WERI-Rb-1 (cell line): ENCODE measurements around the gene BATF2.
"Not testable (repeated sequence)": the region's sequence is repeated elsewhere in the genome, so short reads cannot be mapped to it uniquely, and the experiment has no call there.

Experiments
- DNase-seq: peaks from one replicate; pipeline ENCODE4 v3.0.0-alpha.2; 2020
- H3K27ac ChIP-seq: fragments of 250-450 bp; sonication (Bioruptor Pico); 2 replicates; pipeline ENCODE4 v1.5.1; 2020; ENCODE audit warnings: mild to moderate bottlenecking, moderate library complexity
- H3K27me3 ChIP-seq: fragments of 250-450 bp; sonication (Bioruptor Pico); 2 replicates; pipeline ENCODE4 v1.5.1; 2021; ENCODE audit warnings: mild to moderate bottlenecking, low read depth, moderate library complexity; ENCODE audit not compliant: insufficient read depth, severe bottlenecking
- H3K36me3 ChIP-seq: fragments of 250-450 bp; sonication (Bioruptor Pico); 2 replicates; pipeline ENCODE4 v1.5.1; 2020; ENCODE audit warnings: mild to moderate bottlenecking, moderate library complexity
- H3K4me3 ChIP-seq: 2 replicates; pipeline ENCODE4 v1.5.1; 2011; ENCODE audit warnings: low read depth, mild to moderate bottlenecking, control low read depth, low read length
- H3K9me3 ChIP-seq: fragments of 250-450 bp; sonication (Bioruptor Pico); 2 replicates; pipeline ENCODE4 v1.5.1; 2021; ENCODE audit warnings: mild to moderate bottlenecking, moderate library complexity; ENCODE audit not compliant: severe bottlenecking
- TF ChIP-seq, protein P1 (sequence below): IDR thresholded peaks from 2 replicates; pipeline ENCODE4 v1.5.1; 2011; ENCODE audit warnings: low read depth, mild to moderate bottlenecking, control low read depth, inconsistent platforms, low read length

Gene BATF2

DNA sequence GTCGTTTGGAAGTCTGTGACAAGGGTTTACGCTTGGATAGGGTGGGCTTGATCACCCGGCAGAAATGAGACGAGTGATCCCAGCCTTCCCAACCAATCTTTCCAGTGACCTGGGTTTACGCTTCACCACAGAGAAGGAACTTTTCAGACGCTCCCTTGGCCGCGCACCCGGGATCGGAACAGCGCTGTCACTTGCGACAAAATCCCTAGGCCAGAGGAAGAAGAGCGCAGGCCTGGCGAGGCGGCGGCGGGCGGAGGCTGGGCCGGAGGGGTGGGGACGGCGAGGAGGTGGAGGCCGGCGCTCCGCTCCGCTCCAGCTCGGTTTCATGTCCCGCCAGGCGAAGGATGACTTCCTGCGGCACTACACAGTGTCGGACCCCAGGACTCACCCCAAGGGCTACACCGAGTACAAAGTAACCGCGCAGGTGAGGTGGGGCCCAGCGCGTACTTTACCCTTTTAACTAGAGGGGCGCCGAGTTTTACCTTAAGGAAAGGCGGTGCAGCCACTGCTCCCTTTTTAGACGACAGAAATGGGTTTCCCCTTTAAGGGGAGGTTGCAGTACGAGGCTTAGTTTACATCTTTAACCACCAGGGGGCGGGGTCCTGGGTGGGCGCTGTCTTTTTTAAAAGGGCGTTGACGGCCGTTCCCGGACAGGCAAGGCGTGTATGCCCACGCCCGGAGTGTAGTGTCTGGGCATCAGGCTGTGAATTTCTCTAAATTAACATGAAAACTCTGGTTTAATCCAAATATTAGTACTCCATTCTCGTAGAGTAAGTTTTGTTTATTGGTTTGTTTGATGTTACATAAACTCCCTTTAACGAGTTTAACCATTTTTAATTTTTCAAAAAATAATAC is 30.7 kb upstream of the BATF2 start, which contains the start of gene SNX15:
SNX15 (plus strand) TSS at position 227 of the 855 bp plus-strand sequence; CDS start at position 326, 99 bp downstream.
- no peaks in the 10 kb centered on the region for H3K27me3 ChIP-seq

DNA sequence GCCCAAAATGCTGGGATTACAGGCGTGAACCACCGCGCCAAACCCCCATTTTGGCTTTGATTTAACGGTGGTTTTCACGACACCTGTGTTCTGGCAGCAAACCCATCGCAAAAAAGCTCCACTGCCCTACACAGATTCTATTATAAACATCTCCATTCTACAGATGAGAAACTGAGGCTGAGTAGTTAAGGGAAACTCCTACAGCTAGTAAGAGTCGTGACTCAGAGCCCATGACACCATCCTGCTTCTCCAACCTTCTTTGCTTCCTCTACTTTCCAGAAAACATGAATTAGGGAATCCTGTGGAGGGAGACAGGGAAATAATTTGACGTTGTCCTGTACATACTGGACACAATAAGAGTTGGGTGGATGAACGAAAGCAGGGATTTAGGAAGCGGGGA is 30.0 kb upstream of the BATF2 start:
- DNase-seq = no peak
- H3K27ac ChIP-seq = peak overlapping the region; percentile 95
- H3K36me3 ChIP-seq = peaks cover 6% of the 10 kb centered on the region
- H3K4me3 ChIP-seq = peak overlapping the region; percentile 67
- H3K9me3 ChIP-seq = no peaks in the 10 kb centered on the region
- TF ChIP-seq, protein P1, sequence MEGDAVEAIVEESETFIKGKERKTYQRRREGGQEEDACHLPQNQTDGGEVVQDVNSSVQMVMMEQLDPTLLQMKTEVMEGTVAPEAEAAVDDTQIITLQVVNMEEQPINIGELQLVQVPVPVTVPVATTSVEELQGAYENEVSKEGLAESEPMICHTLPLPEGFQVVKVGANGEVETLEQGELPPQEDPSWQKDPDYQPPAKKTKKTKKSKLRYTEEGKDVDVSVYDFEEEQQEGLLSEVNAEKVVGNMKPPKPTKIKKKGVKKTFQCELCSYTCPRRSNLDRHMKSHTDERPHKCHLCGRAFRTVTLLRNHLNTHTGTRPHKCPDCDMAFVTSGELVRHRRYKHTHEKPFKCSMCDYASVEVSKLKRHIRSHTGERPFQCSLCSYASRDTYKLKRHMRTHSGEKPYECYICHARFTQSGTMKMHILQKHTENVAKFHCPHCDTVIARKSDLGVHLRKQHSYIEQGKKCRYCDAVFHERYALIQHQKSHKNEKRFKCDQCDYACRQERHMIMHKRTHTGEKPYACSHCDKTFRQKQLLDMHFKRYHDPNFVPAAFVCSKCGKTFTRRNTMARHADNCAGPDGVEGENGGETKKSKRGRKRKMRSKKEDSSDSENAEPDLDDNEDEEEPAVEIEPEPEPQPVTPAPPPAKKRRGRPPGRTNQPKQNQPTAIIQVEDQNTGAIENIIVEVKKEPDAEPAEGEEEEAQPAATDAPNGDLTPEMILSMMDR = no peak
- H3K27me3 ChIP-seq = no peaks in the 10 kb centered on the region

More for the DNA sequence above, 30.7 kb upstream of the BATF2 start, which contains the start of gene SNX15:
- TF ChIP-seq, protein P1 = peak; percentile 36
- peak within 1 kb of the TSS; percentile 95 for H3K27ac ChIP-seq
- peak within 1 kb of the TSS; percentile 67 for H3K4me3 ChIP-seq
- no peaks in the 10 kb centered on the region for H3K9me3 ChIP-seq
- peaks cover 6% of the 10 kb centered on the region for H3K36me3 ChIP-seq
- peak; percentile 95 for DNase-seq

- not testable (repeated sequence) for H3K27ac ChIP-seq, H3K9me3 ChIP-seq
These were observed 26.7 kb upstream of the BATF2 start for GRCh38 chr11:65023502-65023901.

GRCh38 chr11:65021509-65021908 is 24.7 kb upstream of the BATF2 start:
- peaks cover 18% of the 10 kb centered on the region for H3K36me3 ChIP-seq
- H3K9me3 ChIP-seq = no peaks in the 10 kb centered on the region
- no peak for DNase-seq
- H3K27ac ChIP-seq = no peak overlapping the region
- TF ChIP-seq, protein P1 = no peak
- H3K27me3 ChIP-seq = no peaks in the 10 kb centered on the region
- H3K4me3 ChIP-seq = no peak overlapping the region

More at GRCh38 chr11:65023502-65023901, 26.7 kb upstream of the BATF2 start:
- not testable (repeated sequence) for H3K4me3 ChIP-seq, H3K27me3 ChIP-seq, DNase-seq
- H3K36me3 ChIP-seq = peaks cover 10% of the 10 kb centered on the region

DNA sequence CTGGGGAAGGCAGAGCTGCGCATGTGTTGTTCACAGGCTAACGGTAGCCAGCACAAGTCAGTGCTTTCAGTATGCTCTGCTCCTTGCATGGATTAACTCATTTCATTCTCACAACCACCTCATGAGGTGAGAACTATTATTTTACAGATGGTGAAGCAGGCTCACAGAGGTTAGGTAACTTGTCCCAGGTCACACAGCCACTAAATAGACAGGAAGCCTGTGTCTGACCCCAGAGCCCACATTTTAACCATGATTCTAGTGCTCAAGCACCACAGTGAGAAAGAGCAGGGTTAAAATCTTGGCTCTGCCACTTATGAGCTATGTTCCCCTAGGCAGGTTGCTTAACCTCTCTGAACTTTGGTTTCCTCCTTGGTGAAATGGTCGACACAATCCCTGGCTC is 24.2 kb upstream of the BATF2 start:
- TF ChIP-seq, protein P1 = no peak
- H3K4me3 ChIP-seq = no peak overlapping the region
- no peaks in the 10 kb centered on the region for H3K27me3 ChIP-seq
- no peak overlapping the region for H3K27ac ChIP-seq
- H3K9me3 ChIP-seq = no peaks in the 10 kb centered on the region
- H3K36me3 ChIP-seq = peaks cover 18% of the 10 kb centered on the region
- DNase-seq = no peak

GRCh38 chr11:65019824-65020223 is 23.1 kb upstream of the BATF2 start:
- H3K27me3 ChIP-seq = no peaks in the 10 kb centered on the region
- H3K9me3 ChIP-seq = no peaks in the 10 kb centered on the region
- TF ChIP-seq, protein P1 = no peak
- peaks cover 18% of the 10 kb centered on the region for H3K36me3 ChIP-seq
- no peak overlapping the region for H3K4me3 ChIP-seq
- H3K27ac ChIP-seq = no peak overlapping the region
- DNase-seq = no peak
